Stomach (tissue), 9 donors: ENCODE results near the gene VKORC1L1. TPM values are rescaled to one million over a fixed set of nuclear protein-coding genes. Genes with fewer than 3 reads are reported as not detected.
"Not testable (repeated sequence)": the region's sequence is repeated elsewhere in the genome, so short reads cannot be mapped to it uniquely, and the experiment has no call there.

ENCODE experiments used
- DNase-seq, 2 donors: peaks; one replicate each; pipeline versions ENCODE4 v3.0.0 to v3.0.0-alpha.2; 2013 to 2019
- H3K27ac ChIP-seq, 5 donors: fragments of 200-600 bp in 4 of 5; sonication (generic) in 4 of 5; one replicate each; pipeline ENCODE4 v1.5.1; 2013 to 2019; ENCODE audit warnings: mild to moderate bottlenecking in 1 of 5, moderate library complexity in 1 of 5
- H3K27me3 ChIP-seq, 3 donors: fragments of 200-600 bp; sonication (generic); one replicate each; pipeline ENCODE4 v1.5.1; 2017 to 2019; ENCODE audit warnings: mixed run types in 1 of 3
- H3K36me3 ChIP-seq, 4 donors: fragments of 200-600 bp; sonication (generic); 1 replicate in 3 of 4; 2 replicates in 1 of 4; pipeline ENCODE4 v1.5.1; 2016 to 2019
- H3K4me1 ChIP-seq, 4 donors: fragments of 200-600 bp; sonication (generic); one replicate each; pipeline ENCODE4 v1.5.1; 2016 to 2019
- H3K4me3 ChIP-seq, 4 donors: fragments of 200-600 bp; sonication (generic) in 3 of 4; one replicate each; pipeline ENCODE4 v1.5.1; 2016 to 2019; ENCODE audit warnings: mild to moderate bottlenecking in 1 of 4
- H3K9me3 ChIP-seq, 4 donors: fragments of 200-600 bp; sonication (generic); one replicate each; pipeline ENCODE4 v1.5.1; 2016 to 2019
- CTCF ChIP-seq, 7 experiments: fragments of 450-650 bp in 4 of 7; fragments of 200-600 bp in 3 of 7; sonication (generic) in 3 of 7; IDR thresholded peaks; one replicate each; pipeline ENCODE4 v1.5.1; 2016 to 2019; ENCODE audit warnings: antibody characterized with exemption in 7 of 7, control low read depth in 2 of 7, mild to moderate bottlenecking in 1 of 7
- EP300 ChIP-seq: sonication (generic); formaldehyde crosslinking; IDR thresholded peaks from one replicate; pipeline ENCODE4 v1.6.1; 2017; ENCODE audit warnings: antibody characterized with exemption
- POLR2A ChIP-seq, 4 donors: fragments of 450-650 bp; IDR thresholded peaks; one replicate each; pipeline ENCODE4 v1.6.1; 2016; ENCODE audit warnings: antibody characterized with exemption in 4 of 4, control low read depth in 2 of 4, mild to moderate bottlenecking in 1 of 4, moderate library complexity in 1 of 4
- POLR2AphosphoS5 ChIP-seq, 3 donors: sonication (generic); formaldehyde crosslinking; IDR thresholded peaks; one replicate each; pipeline ENCODE4 v1.6.1; 2016; ENCODE audit warnings: antibody characterized with exemption in 3 of 3
- WGBS, 5 donors: extraction: QIAGEN DNeasy Blood & Tissue Kit in 3 of 5; methylation state at CpG; one replicate each; pipeline versions ENCODE4 v1.1.5 to v1.1.7; 2013 to 2018; 5-methylcytosine and 5-hydroxymethylcytosine counted together
- intact Hi-C: fragments of 100-400 bp; cut with DNase I; formaldehyde crosslinking; loops from one replicate; pipeline ENCODE4 v1.15.1; 2023; ENCODE audit warnings: low total_unique reads
- polyA plus RNA-seq, 3 donors: library from polyadenylated mRNA; stranded (reverse); fragments of 200-250 nt; gene quantifications; one replicate each; pipeline ENCODE4 v1.2.3, GENCODE V29; 2013
- total RNA-seq, 5 donors: library from RNA; depleted of rRNA; stranded (reverse); fragments of >200 nt; gene quantifications; one replicate each; pipeline versions ENCODE4 v1.1.0 to v1.2.3, GENCODE V29; 2014 to 2016
- donor health status: healthy with polysubstance abuse.
- donor health status: Bipolar disorder and iron deficiency.
- donor health status: healthy.

Gene VKORC1L1
- total and polyA plus RNA-seq, 8 donors, result 1.8 to 31.6 (median 6.5) TPM

DNA sequence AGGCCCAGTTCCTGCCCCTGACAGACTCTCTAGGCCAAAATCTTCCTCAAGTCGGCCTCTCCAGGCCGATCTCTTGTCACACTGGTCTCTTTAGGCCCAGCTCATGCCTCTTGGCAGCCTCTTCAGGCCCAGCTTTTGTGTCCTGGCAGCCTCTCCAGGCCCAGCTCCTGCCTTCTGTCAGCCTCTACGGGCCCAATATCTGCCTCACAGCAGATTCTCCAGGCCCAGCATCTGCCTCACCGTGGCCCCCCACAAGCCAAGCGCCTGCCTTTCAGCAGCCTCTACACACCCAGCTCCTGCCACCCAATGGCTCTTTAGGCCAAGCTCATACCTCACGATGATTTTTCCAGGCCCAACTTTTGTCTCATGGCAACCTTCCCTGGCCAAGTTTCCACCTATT lies 33.0 kb upstream of the VKORC1L1 start:
- DNase-seq, result no peak
- intact Hi-C loops, result no loop called here
- no peak overlapping the region for H3K27ac ChIP-seq
- WGBS, 5 donors, result 89 to 94% (median 92%) methylated on average over 6 of the region's 6 CpGs
- no peaks in the 10 kb centered on the region for H3K9me3 ChIP-seq
- H3K4me3 ChIP-seq, result no peak overlapping the region
- H3K27me3 ChIP-seq, result no peaks in the 10 kb centered on the region
- peaks cover 0 to 23% (median 2%) of the 10 kb centered on the region in 4 donors for H3K36me3 ChIP-seq
- H3K4me1 ChIP-seq, result no peaks in the 10 kb centered on the region
- no peak for TF ChIP-seq EP300

DNA sequence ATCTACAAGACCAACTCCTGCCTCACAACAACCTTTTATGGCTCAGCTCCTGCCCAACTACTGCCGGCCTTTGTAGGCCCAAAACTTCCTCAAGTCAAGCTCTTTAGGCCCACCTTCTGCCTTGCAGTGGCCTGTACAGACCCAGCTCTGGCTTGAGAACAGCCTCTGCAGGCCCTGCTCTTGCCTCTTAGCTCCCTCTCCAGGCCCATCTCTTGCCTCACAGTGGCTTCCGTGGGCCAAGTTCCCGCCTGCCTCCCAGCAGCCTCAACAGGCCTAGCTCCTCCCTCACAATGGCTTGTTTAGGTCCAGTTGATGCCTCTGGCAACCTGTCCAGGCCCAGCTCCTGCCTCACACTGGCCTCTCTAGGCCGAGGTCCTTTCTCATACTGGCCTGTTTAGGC lies 32.4 kb upstream of the VKORC1L1 start:
- TF ChIP-seq POLR2AphosphoS5 (IDR thresholded peaks at IDR 0.05), result no peak
- peak in 1 of 7 experiments; percentile 29 for TF ChIP-seq CTCF (IDR thresholded peaks at IDR 0.05)
- no peak for TF ChIP-seq EP300
- no peak for TF ChIP-seq POLR2A (IDR thresholded peaks at IDR 0.05)
- no peak for DNase-seq
- Histone ChIP-seq H3K27ac (no peak overlapping the region), H3K4me1 (no peaks in the 10 kb centered on the region), H3K9me3 (no peaks in the 10 kb centered on the region), H3K4me3 (no peak overlapping the region), H3K27me3 (no peaks in the 10 kb centered on the region), H3K36me3 (peaks cover 0 to 22% (median 2%) of the 10 kb centered on the region in 4 donors)
- intact Hi-C loops, result no loop called here
- WGBS, 5 donors, result 77 to 98% (median 93%) methylated on average over 4 of the region's 4 CpGs

- DNase-seq, H3K36me3 ChIP-seq, H3K4me3 ChIP-seq, H3K27me3 ChIP-seq, H3K27ac ChIP-seq, intact Hi-C loops, H3K9me3 ChIP-seq, H3K4me1 ChIP-seq: not testable (repeated sequence)
These were observed 29.3 kb upstream of the VKORC1L1 start for GRCh38 chr7:65843616-65844015.

DNA sequence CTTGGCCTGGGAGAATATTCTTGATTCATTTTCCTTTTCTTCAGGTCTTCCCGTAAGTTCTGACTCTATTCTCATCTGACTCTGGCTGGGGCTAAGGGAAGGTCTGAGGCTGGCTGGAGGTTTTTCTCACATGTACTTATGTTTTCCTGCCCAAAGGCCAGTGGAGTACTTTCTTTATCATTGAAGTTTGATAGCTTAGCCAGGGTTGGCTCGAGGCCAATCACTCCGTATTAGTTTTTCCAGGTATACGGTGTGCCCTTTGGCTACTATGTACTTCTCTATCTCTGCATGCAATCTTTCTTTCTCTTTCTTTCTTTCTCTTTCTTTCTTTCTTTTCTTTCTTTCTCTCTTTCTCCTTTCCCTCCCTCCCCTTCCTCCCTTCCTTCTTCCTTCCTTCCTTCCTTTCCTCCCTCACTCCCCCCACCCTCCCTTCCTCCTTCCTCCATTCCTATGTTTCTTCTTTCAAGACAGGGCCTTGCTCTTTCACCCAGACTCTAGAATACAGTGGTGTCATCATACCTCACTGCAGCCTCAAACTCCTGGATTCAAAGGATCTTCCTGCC lies 26.8 kb upstream of the VKORC1L1 start:
- H3K9me3 ChIP-seq, result no peaks in the 10 kb centered on the region
- H3K4me3 ChIP-seq, result no peak overlapping the region
- H3K27me3 ChIP-seq, result no peaks in the 10 kb centered on the region
- TF ChIP-seq CTCF (IDR thresholded peaks at IDR 0.05), result no peak
- TF ChIP-seq POLR2A (IDR thresholded peaks at IDR 0.05), result no peak
- no peak for TF ChIP-seq POLR2AphosphoS5 (IDR thresholded peaks at IDR 0.05)
- no peak for TF ChIP-seq EP300
- H3K27ac ChIP-seq, result no peak overlapping the region
- WGBS, 5 donors, result 18 to 50% (median 38%) methylated on average over 4 of the region's 4 CpGs
- peak; percentile 80 to 84 for DNase-seq
- no peaks in the 10 kb centered on the region for H3K4me1 ChIP-seq
- H3K36me3 ChIP-seq, result no peaks in the 10 kb centered on the region
- intact Hi-C loops, result no loop called here

- intact Hi-C loops, H3K4me3 ChIP-seq, H3K27ac ChIP-seq, H3K27me3 ChIP-seq, H3K36me3 ChIP-seq, H3K9me3 ChIP-seq, H3K4me1 ChIP-seq, DNase-seq: not testable (repeated sequence)
- 78 to 88% (median 83%) methylated on average over 3 of the region's 3 CpGs for WGBS, 5 donors
These were observed 19.4 kb upstream of the VKORC1L1 start for GRCh38 chr7:65853426-65853825.

- H3K36me3 ChIP-seq, H3K27me3 ChIP-seq, H3K4me1 ChIP-seq, intact Hi-C loops, H3K9me3 ChIP-seq, H3K4me3 ChIP-seq, DNase-seq, H3K27ac ChIP-seq: not testable (repeated sequence)
- WGBS, 5 donors, result 84 to 90% (median 87%) methylated on average over 7 of the region's 7 CpGs
These were observed 19.0 kb upstream of the VKORC1L1 start for GRCh38 chr7:65853892-65854291.

DNA sequence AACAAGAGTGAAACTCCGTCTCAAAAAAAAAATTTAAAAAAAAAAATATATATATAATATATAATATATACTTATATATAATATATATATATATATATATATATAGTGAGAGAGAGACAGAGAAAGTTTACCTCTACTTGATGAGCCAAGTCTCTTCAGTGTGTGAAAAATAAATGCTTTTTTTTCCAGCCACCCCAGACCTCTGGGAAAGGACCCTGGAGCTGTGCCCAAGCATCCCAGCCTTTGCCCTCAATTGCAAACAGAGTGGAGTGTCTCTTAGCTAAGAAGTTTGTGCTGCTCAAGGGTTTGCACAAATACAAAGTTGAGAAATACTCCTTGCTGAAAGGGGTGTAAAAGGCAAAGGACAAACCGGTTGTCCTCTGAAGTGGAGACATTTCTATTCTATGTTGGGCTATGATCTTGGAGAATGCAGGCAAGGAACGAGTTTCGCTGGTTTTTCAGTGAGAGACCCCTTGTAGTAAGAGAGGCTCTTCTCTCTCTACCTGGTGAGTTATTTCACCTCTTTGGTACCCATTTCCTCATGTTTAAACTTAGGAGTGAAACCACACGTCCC lies 15.5 kb upstream of the VKORC1L1 start:
- H3K4me3 ChIP-seq, DNase-seq, H3K27me3 ChIP-seq, H3K9me3 ChIP-seq, H3K27ac ChIP-seq, H3K4me1 ChIP-seq, intact Hi-C loops, H3K36me3 ChIP-seq: not testable (repeated sequence)
- WGBS, 5 donors, result 33 to 67% (median 59%) methylated on average over 2 to 4 of the region's 5 CpGs

- H3K4me1 ChIP-seq, DNase-seq, H3K4me3 ChIP-seq, H3K36me3 ChIP-seq, H3K9me3 ChIP-seq, H3K27ac ChIP-seq, H3K27me3 ChIP-seq, intact Hi-C loops: not testable (repeated sequence)
- 97 to 100% (median 99%) methylated on average over 4 of the region's 4 CpGs for WGBS, 5 donors
These were observed 14.2 kb upstream of the VKORC1L1 start for GRCh38 chr7:65858660-65859059.

DNA sequence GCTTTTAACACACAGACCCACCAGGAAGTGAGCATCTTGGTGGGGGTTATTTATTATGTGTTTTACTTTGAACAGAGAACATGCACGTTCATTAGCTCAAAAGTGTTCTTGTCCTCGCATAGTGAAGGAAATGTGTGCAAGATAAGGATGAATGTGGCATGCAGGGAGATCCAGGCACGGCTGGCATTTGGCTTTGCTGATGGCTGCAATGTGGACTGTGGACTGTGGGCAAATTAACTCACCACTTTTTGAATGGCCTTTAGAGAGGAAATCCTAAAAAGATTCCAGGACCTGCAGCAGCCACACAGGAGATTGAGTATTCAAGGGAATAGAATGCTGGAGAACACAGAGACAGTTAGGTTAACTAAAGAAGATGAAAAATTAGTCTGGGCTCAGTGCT lies 6.6 kb upstream of the VKORC1L1 start:
- H3K9me3 ChIP-seq, H3K4me1 ChIP-seq, intact Hi-C loops, H3K27ac ChIP-seq, DNase-seq, H3K27me3 ChIP-seq, H3K36me3 ChIP-seq, H3K4me3 ChIP-seq: not testable (repeated sequence)
- WGBS, 5 donors, result 28 to 47% (median 39%) methylated on average over 3 of the region's 3 CpGs

GRCh38 chr7:65867681-65868080 lies 5.2 kb upstream of the VKORC1L1 start:
- H3K4me1 ChIP-seq, intact Hi-C loops, H3K9me3 ChIP-seq, DNase-seq, H3K27ac ChIP-seq, H3K4me3 ChIP-seq, H3K36me3 ChIP-seq, H3K27me3 ChIP-seq: not testable (repeated sequence)
- 76 to 91% (median 88%) methylated on average over 2 of the region's 2 CpGs for WGBS, 5 donors
